ENCODE data around the gene PRCD.
A peak's percentile ranks its signal among the peaks of the same experiment; 100 is the strongest.

Gene PRCD

DNA sequence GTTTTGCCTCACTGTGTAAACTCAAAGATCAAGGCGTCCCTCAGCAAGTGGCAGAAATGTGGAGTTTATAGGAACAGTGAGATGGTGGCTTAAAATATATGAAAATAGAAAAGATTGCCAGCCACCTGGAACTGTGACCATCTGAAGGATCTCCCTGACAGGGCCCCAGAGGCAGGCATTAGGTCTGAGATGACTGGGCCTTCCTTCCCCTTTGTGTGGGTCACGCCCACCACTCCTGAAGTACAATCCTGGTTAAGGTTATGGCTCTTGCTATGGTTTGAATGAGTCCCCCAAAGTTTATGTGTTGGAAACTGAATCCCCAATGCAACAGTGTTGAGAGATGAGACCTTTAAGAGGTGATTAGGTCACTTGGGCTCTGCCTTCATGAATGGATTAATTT lies 39.4 kb downstream of the PRCD start:
- TF ChIP-seq, protein P1, sequence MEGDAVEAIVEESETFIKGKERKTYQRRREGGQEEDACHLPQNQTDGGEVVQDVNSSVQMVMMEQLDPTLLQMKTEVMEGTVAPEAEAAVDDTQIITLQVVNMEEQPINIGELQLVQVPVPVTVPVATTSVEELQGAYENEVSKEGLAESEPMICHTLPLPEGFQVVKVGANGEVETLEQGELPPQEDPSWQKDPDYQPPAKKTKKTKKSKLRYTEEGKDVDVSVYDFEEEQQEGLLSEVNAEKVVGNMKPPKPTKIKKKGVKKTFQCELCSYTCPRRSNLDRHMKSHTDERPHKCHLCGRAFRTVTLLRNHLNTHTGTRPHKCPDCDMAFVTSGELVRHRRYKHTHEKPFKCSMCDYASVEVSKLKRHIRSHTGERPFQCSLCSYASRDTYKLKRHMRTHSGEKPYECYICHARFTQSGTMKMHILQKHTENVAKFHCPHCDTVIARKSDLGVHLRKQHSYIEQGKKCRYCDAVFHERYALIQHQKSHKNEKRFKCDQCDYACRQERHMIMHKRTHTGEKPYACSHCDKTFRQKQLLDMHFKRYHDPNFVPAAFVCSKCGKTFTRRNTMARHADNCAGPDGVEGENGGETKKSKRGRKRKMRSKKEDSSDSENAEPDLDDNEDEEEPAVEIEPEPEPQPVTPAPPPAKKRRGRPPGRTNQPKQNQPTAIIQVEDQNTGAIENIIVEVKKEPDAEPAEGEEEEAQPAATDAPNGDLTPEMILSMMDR (IDR thresholded peaks at IDR 0.05; ENCODE audit: borderline replicate concordance, insufficient read depth, low read depth, low read length): no peak

DNA sequence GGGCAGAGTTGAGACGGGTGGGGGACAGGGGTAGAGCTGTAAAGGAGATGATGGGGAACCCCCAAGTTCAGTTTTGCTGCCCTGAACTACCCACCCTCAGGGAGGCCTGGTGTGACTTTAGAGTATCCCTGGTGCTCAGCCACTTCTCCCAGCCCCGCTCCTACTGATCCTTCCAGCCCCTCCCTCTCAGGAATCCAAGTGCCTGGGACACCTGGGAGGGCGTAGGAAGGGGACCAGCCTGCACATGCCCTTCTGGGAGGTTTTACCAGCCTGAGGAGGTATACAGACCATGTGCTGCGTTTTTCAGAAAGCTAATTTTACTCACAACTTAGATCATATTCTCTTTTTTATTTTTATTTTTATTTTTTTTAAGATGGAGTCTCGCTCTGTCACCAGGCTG lies 41.7 kb downstream of the PRCD start:
- no peak overlapping the region for H3K4me3 ChIP-seq (ENCODE audit: low read depth, low read length)
- TF ChIP-seq, protein P1 (IDR thresholded peaks at IDR 0.05; ENCODE audit: borderline replicate concordance, insufficient read depth, low read depth, low read length): no peak

More for the DNA sequence above, 39.4 kb downstream of the PRCD start:
- H3K4me3 ChIP-seq (ENCODE audit: low read depth, low read length): no peak overlapping the region

DNA sequence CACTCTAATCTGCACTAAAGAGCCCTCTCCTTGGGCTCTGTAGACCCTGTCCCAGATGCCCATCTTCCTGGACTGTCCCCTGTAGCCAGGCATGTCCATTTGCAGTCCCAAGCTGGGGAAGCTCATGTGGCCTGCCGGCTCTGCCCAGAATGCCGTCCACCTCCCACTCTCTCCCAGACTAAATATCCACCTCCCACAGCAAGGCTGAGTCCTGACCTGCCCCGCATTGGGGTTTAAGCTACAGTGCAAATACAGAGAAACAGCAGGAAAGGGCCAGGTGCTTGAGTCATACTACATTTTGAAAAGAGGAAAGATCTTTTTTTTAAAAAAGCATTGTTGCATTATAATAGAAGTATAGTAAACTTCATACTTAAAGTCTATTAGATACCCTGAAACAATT lies 42.8 kb downstream of the PRCD start:
- H3K4me3 ChIP-seq (ENCODE audit: low read depth, low read length): no peak overlapping the region
- TF ChIP-seq, protein P1 (IDR thresholded peaks at IDR 0.05; ENCODE audit: borderline replicate concordance, insufficient read depth, low read depth, low read length): no peak

DNA sequence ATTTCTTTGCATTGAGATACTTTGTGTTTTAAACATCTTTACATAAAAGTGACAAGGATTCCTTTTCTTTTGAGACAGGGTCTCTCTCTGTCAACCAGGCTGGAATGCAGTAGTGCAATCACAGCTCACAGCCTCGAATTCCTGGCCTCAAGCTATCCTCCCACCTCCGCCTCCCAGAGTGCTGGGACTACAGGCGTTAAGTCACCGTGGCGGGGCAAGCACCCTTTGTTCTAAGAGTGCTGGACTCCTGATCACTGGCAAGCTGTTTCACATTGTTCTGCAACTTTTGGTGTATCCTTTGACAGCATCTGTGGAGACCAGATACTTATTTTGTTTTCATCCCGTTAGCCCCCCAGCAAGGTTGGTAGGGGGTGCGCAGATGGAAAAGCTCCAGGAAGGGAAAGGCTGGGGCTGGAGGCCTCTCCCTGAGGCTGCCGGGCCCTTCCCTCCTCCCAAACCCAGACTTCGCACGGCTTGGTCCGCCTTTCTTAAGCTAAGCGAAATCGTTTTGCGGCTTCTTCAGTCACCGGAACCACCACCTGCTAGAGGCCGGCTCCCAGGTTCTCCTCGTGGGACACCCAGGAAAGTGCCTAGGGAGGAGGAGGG lies 44.7 kb downstream of the PRCD start:
- H3K4me3 ChIP-seq (ENCODE audit: low read depth, low read length): no peak overlapping the region
- TF ChIP-seq, protein P1 (IDR thresholded peaks at IDR 0.05; ENCODE audit: borderline replicate concordance, insufficient read depth, low read depth, low read length): no peak

DNA sequence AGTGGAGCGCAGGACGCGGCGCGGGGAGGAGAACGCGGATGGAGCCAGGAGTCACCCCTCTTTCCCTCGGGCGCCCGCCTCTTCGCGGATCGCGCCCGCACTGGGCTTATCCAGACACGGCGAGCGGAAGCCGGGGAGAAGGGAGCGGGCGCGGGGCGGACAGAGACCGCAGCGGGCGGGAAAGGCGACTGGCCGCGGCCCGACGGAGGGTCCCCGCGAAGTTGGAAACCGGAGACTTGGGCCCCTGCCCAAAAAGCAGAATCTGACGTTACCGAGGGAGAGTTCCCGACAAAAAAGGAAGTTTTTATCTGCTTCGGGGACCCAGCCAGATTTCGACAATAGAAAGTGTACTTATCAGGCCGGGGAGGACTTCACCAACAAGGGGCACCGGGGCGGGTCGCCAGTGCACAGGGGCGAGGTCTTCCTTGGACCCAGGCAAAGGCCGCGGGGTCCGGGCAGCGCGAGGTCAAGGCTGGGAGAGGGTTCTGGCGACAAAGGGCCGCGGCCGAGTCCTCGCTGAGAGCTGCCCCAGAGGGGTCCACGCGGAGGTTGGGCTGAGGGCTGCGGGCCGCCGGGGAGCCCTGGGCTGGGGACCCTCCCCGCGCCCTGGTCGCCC lies 45.3 kb downstream of the PRCD start:
- no peak overlapping the region for H3K4me3 ChIP-seq (ENCODE audit: low read depth, low read length)

DNA sequence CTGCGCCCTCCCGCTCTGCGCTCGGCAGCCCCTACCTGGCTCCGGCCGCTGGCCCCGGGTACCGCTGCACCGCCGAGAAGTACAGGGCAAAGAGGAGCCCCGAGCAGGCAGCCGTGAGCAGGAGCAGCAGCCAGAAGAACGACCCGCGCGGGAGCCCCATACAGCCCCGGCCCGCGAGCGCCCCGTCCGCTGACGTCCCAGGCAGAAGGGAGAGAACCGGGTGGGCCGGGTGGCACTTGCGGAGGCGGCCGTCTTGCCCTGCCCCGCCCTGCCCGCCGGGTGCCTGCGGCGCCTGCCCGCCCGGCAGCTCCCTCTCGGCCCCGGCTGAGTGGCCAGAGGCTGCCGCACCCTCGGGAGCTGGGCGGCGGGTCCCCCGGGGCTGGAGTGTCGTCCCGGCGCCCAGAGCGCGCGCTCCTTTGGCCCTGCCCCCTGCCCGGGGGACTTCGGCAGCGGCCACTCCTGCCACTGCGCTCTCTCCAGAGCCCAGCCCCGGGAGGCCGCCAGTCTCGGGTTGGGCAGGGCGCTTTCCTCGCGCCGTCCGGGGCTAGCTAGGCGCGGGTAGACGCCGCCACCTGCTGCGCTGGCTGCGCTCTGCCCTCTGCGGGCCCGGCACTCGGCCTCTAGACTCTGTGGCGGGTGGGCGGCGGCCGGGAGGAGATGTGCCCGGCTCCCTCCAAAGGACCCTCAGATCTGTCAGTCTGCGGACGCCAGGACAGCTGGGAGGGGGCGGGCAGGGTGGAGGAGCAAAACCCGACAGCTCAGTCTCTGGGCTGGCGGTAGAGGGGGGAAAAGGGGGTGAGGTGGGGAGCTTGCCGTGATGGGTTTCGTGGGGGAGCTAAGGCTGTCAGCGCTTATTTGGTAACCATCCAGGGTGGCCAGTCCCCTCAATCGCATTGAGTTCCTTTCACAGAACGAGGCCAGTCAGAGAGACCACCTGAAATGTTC lies 46.1 kb downstream of the PRCD start, which contains the start of gene ST6GALNAC2:
Gene ST6GALNAC2 (minus strand): TSS at position 212 of the 945 bp plus-strand sequence. CDS start 52 bp downstream, at position 160.
- TF ChIP-seq, protein P1 (IDR thresholded peaks at IDR 0.05; ENCODE audit: borderline replicate concordance, insufficient read depth, low read depth, low read length): peak; percentile 40
- no peak within 1 kb of the TSS for H3K4me3 ChIP-seq (ENCODE audit: low read depth, low read length)

More for the DNA sequence above, 45.3 kb downstream of the PRCD start:
- TF ChIP-seq, protein P1 (IDR thresholded peaks at IDR 0.05; ENCODE audit: borderline replicate concordance, insufficient read depth, low read depth, low read length): no peak

Measured in GM12875 (cell line).